GM19035 (cell line): ENCODE measurements around the gene FZD8.
A peak's percentile ranks its signal among the peaks of the same experiment; 100 is the strongest.
"Not testable (repeated sequence)": the region's sequence is repeated elsewhere in the genome, so short reads cannot be mapped to it uniquely, and the experiment has no call there.

Experiments
- ATAC-seq: cut with Tn5 transposase; IDR thresholded peaks from one replicate; pipeline ENCODE4 v1.9.1; 2021; ENCODE audit not compliant: unreplicated experiment

The FZD8 gene, protein sequence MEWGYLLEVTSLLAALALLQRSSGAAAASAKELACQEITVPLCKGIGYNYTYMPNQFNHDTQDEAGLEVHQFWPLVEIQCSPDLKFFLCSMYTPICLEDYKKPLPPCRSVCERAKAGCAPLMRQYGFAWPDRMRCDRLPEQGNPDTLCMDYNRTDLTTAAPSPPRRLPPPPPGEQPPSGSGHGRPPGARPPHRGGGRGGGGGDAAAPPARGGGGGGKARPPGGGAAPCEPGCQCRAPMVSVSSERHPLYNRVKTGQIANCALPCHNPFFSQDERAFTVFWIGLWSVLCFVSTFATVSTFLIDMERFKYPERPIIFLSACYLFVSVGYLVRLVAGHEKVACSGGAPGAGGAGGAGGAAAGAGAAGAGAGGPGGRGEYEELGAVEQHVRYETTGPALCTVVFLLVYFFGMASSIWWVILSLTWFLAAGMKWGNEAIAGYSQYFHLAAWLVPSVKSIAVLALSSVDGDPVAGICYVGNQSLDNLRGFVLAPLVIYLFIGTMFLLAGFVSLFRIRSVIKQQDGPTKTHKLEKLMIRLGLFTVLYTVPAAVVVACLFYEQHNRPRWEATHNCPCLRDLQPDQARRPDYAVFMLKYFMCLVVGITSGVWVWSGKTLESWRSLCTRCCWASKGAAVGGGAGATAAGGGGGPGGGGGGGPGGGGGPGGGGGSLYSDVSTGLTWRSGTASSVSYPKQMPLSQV

DNA sequence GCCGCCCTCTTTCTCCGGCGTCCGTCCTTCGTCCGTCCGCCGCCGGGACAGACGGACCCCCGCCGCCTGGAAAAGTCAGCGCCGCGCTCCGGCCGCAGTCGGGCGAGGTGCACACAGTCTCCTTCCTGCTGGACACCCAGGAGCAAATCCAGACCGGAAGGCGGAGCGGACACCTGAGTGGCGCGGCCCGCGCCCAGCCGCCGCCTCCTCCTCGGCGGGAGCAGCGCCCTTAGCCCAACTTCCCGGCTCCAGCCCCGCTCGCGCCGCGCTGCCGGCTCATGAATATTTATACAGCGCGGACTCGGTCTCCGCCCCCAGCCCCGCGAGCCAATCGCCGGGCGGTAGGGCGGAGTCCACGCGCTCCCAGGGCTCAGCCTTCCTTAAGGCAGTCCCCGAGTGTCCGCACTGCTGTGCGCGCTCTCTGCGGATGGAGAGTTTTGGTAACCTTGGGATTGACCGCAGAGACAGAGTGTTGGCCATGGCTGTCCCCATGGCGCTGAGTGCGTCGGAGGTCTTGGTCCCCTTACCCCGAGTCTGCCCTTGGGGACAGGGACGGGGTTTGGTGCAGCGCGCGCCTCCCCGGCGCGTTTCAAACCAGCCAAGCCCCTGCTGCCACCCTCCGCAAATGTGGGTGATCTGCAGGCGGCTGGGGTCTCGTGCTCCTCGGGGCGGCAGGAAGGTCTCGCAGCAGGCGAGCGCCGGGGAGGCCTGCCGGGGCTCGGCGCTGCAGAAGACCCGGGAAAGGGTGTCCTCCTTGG is at the start of gene FZD8:
TSS of gene FZD8 (minus strand) at position 262 of the 758 bp plus-strand sequence. CDS start 867 bp downstream, outside the sequence.
- ATAC-seq = peak; percentile 89

DNA sequence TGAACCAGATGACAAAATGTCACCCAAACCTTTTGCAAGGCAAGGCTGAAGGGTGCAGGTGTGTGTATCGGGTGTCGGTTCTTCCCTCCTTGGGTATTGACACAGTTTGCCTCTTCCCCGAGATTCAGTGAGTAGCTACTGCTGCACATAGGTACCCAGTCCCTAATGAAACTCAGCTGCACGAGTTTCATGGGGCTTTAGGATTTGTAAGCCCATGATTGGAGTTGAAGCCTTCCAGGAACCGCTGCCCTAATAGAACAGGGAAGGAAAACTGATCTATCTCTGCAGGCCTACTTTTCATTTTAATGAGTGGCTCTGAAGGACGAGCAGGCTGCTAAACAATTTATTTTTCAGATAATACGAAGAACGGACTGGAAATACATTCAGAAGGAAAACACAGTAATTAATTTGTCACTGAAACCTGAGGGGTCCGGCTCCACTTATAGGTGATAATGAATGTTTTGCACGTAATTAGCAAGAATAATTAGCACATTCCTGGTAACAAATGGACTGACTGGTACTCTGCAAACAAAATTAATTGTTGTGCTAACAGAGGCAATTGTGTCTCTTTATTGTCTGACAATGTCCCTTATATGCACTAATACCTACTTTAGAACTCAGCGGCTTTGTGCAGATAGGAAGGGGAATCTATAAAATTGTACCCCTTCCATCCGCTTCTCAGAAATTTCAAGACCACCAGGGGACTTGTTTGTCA is 49.6 kb upstream of the FZD8 start:
- no peak for ATAC-seq

DNA sequence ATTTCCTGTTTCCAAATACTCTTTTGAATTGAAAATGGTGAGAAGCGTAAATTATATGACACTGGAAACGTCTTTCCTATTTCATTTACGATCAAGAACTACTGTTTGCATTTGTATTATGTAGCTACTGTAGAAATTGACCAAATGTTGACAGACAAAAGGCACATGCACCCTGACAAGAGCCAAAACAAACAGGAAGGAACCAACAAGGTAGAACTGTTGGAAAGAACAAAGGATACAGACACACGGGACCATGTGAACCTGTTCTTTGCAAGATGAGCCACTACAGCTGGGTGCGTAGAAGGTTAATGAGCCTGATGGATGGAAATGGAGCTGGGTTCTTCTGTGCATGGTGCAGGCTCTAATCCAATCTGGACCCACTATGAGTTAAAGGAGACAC is 48.4 kb upstream of the FZD8 start:
- ATAC-seq = no peak

DNA sequence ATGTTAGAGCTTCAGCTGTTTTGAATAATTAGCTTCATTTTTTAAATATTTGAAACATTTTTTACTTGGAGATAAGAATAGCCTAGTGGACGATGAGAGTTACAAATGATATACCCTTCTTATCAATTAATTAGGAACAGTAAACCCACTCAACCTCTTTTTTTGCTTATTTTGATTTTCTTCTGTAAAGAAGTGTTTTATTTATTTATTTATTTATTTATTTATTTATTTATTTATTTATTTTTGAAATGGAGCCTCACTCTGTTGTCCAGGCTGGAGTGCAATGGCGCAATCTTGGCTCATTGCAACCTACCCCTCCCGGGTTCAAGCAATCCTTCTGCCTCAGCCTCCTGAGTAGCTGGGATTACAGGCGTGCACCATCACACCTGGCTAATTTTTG is 43.8 kb upstream of the FZD8 start:
- not testable (repeated sequence) for ATAC-seq

DNA sequence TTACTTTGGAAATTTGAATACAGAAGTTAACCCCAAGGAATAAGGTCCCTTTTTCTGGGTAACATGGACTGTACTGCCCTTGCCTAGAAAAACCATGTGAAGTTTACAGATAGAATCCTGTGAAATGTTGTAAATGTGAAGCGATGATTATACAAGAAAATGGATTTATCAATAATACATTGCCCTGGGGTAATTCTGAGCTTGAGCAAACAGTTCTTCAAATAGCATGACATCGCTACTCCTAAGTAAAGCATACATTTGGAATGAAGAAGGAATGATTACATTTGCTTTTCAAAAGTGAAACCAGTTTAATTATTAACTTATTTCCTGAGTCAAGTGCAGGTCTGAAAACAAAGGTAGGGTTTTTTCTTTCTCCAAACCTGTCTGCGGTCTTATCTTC is 43.3 kb upstream of the FZD8 start:
- ATAC-seq = no peak

DNA sequence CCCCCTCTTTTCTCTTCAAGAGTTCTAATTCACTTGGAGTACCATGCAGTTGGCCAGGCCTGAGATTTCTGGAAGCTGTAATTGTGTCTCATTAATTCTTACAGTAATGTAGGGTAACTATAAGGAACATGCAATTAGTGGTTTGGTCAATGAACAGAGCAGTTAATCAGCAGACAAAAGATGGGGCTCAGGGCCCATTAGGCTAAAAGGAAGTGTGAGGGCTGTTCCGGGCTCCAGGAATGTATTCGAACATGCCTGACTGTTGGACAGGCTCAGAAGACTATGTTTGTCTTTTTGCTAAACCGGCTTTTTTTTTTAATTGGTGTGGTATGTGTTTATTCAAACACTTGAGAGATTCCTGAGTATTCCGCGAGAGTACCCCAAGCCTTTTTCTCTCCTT is 42.5 kb upstream of the FZD8 start:
- no peak for ATAC-seq

DNA sequence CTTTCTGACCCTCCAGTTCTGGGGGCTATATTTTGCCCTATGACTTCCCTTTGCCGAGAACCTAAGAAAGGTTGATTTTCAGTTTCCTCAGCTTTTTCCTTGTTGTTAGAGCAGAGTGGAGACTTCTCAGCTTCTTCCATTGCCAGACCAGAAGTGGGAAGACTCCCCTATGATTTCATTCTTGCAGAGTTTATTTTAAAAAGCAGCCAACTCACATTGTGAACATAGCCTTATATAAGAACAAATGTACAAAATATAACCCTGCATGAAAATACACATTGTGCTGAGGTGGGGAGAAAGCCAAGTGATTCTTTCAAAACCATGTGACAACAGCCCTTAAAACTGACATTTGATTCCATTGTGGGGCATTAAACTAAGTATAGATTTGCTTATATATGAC is 33.8 kb upstream of the FZD8 start:
- ATAC-seq = no peak

DNA sequence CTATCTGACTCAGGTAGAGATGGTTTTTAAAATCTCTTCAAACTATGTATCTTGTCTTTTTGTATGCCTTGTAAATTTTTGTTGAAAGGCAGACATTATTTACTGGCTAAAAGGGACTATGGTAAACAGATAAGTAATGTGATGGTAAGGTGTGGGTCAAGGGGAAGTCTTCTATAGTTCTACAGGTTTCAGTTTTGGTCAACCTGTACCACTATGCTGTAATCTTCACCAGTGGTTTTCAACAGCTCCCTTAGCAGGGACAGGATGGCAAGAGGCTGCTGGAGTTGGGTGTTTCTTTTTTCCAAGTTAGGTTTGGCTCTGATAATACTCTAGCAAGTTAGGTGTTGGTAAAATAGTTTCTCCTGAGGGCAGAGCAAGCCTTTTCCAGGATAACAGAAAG is 32.7 kb upstream of the FZD8 start:
- no peak for ATAC-seq

DNA sequence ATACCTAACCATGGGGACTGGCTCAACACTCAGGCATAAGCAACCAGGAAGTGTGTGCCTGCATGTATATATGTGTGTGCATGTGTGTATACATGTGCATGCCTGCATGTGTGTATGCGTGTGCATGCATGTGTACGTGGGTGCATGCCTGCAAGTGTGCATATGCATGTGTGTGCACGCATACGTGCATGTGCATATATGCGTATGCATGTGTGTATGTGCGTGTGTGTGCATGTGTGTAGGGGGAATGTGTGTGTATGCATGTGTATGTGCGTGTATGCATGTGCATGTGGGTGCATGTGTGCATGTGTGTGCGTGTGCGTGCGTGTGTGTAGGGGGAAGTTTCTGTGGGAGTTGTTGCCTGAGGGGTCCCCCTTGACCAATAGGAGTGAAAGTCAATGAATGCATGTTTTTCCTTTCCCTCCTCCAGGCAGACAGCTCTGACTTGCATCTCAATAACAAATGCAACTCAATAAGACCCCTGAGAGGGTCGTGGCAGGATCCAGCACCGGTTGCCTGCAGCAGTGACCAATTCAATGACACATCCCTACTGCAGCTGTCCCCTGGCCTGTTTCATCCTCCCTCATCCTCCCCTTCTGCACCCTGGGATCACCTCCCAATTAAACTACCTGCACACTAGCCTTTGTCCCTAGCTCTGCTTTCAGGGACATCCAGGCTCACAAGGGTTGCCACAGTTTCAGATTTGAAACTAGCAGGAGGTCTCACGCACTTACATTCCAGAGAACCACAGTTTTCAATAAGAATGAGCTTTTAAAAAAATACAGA is 27.0 kb upstream of the FZD8 start:
- ATAC-seq = no peak

DNA sequence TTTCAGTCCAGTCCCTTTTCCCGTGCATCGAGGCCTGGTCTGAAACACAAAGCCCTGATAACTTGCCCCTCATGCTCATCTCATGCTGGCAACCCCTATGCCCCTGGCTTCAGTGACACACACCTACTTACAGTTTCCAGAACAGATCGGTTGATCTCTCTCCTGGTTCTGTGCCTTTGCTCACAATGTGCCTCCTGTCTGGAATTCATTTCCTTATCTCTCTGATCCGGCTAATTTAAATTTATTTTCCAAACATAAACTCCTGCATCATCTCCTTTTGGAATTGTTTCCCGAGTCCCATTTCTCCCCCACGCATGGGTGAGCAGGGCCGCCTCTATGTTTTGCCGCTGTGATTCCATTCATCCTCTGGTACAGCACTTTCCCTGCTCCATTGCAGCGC is 25.9 kb upstream of the FZD8 start:
- ATAC-seq = no peak

DNA sequence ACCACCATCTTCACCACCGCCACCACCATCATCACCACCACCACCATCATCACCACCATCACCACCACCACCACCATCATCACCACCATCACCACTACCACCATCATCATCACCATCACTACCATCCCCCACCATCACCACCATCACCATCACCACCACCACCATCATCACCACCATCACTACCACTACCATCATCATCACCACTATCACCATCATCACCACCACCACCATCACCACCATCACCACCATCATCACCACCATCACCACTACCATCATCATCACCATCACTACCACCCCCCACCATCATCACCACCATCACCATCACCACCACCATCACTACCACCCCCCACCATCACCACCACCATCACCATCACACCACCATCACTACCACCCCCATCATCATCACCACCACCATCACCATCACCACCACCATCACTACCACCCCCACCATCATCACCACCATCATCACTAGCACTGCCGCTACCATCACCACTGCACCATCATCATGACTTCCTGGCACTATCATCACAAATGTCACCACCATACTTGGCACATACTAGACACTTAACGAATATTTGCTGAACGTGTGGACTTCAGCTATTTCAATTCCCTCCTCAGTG is 25.3 kb upstream of the FZD8 start:
- no peak for ATAC-seq

DNA sequence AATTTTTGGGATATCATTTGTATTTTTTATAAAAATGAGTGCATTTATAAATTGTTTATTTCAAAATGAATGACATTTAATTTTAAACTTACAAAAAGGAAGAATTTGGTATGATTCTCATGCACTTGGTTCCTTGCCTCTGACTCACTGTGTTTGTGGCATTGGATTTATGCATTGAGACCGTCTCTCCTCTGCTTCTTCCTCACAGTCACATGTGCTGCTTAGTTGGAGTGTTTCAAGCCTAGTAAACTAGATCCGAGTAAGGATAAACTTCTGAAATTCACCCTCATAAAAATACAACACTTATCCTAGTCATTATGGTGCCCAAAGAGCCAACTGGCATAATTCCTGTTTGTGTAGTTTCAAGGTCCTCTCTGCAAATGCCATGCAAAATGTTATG is 19.1 kb upstream of the FZD8 start:
- no peak for ATAC-seq

DNA sequence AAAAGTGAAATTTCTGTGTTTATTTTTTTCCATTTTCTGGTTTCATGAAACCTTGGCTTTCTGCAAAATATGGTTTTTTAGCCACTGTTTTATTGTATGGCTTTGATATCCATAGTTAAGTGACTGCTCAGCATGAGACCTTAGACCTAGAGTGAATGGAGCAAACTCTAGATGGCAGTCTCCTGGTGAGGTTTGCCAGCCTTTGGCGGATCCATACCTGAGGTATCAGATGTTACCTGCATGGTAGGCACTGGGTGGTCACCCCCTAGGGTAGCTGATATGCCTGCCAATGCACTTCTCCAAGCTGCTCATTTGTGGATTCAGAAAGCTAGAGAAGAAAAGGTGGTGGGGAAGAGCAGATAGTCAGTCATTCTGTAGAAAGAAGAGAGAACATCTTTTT is 17.4 kb upstream of the FZD8 start:
- no peak for ATAC-seq

DNA sequence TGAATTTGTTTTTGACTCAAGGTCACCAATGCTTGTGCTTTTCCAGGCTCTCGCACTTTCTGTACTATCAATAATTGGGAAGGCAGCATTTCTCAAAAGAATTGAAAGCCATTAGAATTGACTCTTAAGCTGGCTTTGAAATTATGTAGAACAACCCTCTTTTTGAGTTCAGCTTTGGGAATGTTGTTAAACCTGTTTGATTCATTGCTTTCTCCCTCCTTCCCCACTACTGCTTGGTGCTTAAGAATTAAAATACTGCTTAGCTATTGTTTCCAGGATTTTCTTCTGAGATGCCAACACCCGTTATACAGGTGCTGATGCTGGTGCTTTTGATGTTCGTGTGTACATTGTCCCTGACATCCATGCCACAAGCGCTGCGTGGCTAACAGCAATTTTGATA is 15.5 kb upstream of the FZD8 start:
- ATAC-seq = no peak

DNA sequence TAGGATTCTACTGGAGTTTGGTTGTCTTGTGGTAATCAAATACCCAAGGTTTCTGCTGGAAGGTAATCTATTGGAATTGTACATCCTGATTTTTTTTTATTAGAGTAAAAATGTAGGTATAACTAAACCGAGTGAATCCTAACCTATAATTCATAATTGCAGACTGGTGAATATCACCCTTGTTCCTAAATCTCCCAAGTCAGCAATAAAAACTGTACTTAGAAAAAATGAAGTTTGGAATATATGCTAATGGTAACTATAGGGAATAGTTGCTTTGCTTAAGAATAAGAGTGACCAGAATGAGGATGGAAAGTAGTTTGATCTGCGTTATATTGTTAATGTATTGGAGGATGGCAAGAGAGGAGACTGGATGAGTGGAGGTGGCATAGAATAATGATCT is 10.7 kb upstream of the FZD8 start:
- no peak for ATAC-seq

DNA sequence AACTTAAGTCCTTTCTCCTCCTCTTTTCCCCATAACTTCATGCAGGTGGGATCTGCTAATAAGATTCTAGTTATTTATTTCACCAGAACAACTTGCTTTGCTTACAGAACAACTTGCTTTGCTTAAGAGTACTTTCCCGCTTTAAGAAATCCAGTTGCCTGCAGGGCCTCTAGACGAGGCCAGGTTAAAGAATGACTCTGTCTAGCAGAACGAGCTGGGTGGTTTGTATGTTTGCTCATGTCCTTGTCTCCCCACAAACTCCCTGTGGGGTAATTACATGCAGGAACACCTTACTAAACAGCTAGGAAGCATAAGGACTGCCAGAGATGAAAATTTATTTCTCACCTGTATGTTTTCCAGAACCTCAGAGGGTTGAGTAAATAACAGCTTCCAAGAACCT is 8.8 kb upstream of the FZD8 start:
- ATAC-seq = no peak

DNA sequence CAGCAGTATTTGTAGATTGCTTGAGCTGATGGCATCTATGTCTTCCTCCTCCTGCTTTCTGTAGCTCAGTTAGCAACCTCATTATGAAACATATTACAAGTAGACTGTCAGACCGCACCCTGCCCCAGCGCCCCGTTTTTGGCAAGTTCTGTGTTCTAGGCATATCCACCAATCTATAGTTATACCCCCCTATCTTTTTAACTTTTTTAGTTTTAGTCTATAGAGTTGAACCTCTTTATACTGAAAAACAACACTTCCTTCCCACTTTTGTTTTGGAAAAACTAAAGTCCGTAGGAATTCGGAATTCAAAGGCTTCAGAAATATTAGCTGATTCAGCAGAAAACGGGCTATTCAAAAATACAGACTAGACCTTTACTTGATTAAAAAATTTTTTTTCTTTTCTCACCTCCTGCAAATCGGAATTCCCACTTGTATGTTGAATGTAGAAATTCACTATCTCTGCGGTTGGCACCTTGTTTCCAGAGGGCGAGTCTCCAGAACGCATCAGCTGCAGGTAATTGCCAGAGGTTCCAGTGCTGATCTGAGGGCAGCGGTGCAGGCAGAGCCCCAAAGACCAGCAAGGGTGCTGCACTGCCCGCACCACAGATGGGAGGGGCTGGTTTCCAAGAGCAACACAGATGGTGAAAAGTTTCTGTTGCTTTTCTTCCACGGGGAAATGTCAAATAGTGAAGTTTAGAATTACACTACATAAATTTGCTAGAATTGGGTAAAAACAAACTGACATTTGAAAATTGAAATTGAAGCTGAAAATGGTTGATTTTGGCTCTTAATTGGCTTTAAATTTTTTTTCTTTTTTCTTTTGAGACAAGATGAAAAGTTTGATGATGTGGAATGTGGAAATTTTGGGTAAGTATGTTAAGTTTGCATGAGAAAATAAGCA is 2.2 kb upstream of the FZD8 start:
- ATAC-seq = no peak

DNA sequence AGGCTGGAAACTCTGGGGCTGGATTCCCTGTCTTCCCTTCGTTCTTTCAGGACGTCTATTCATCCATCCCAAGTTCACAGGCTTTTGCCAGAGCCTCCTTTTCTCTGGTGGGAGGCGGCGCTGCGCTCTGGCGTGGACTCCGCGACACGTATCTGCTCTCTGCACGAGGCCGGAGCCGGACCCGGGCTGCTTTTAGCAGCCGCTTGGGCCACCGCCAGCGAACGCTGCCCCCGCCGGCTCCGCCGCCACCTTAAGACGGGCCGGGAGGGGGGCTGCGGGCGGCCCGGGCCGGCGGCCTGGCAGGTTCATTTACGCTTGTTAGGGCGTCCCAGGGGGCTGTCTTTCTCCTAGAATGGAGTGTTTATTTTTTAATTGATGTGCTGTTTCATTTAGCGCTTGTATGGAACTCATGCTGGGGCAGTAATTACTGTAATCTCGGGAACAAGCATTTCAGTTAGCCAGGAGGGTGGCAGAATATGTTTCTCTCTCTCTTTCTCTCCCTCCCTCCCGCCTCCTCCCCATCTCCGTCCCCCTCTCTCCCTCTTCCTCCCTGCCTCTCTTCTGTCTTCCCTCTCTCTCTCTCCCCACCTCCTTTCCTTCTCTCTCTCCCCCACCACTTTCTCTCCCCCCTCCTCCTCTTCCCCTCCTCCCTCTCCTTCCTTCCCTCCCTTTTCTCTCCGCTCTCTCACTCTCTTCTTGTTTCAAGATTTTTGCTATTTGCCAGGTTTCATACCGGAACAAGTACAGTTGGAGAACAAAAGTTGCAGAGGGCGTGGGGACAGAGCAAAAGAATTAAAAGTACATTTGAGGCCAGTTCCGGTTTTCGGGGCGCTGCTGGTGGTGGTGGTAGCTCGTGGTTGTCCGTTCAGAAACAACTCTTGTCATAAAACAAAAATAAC is 1.3 kb upstream of the FZD8 start:
- no peak for ATAC-seq
